HG03095 (cell line): Measurements from ENCODE around the gene SYP.
"Not testable (repeated sequence)": the region's sequence is repeated elsewhere in the genome, so short reads cannot be mapped to it uniquely, and the experiment has no call there.

Experiments used
- ATAC-seq: cut with Tn5 transposase; IDR thresholded peaks from one replicate; pipeline ENCODE4 v1.9.1; 2021; ENCODE audit warnings: moderate library complexity; ENCODE audit not compliant: unreplicated experiment

The SYP gene

DNA sequence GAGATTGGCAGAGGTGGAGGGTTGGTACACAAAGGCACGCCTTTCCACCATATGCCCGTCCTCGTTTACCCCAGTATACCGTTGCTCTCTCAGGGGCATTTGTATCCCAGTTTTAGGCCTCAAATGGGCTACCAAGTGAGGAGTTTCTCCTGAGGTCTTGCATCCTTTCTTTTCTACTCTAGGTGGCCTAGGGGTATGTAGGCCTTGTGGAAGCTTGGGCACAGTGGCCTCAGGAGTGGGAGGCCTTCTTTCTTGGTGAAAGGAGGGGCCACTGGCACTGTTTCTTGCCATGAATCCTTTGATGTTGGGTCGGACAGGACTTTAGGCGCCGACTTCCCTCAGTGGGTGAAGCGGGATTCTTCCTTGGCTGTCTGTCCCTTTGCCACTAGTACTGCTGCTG, 52.7 kb downstream of the SYP start:
- no peak for ATAC-seq

DNA sequence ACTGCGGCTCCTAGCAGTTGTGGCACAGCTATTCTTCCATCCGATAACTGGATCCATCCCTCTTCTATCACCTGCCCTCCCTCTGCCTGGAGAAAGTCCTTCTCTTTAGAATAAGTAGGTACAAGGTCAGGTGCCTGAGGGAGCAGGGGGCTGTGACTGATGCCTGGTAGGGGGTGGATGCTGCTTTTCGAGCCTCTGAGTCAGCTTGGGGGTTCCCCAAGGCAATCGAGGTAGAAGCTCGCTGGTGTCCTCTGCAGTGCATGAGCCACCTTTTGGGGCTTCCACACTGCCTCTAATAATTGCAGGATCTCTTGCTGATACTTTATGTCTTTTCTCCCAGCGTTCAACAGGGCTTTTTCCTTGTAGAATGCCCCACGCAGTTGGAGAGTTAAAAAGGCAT, 56.8 kb downstream of the SYP start:
- ATAC-seq = not testable (repeated sequence)

DNA sequence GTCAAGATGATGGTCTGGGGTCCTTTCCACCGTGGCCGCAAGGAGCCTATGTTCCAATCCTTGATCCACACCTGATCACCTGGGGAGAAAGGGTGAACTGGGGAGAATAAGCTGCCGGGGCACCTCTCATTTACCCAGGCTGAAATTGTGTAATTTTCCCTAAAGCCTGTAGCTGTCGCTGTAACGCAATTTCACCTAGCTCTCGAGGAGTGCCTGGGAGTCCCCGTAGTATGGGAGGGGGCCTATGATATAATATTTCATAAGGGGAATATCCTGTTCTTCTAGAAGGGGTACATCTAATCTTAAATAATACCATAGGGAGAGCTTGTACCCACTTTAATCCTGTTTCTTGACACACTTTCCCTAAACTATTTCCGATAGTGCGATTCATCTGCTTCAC, 57.7 kb downstream of the SYP start:
- not testable (repeated sequence) for ATAC-seq

DNA sequence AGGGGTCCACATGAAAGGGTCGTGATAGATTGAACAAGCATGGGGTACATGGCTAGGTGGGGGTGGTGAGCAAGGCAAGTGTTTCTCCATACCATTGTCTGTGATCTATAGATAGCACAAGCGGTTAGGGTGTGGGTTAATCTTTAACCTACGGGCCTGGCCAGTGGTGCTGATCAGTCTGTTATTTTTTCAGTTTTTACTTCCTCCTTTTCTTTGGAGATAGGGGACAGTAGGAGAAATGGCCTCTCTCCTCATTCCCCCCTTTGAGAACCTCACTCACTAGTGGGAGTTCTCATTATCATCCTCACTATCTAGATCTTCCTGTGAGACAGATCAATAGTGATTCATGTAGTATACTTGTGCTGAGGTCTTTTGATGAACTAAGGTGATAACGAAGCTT, 60.3 kb downstream of the SYP start:
- ATAC-seq = no peak
